HCT116 (cell line): Measurements from ENCODE around the gene TMF1. TPM values are rescaled to one million over a fixed set of nuclear protein-coding genes. Genes with fewer than 3 reads are reported as not detected.

Experiments used
- ATAC-seq: fragments of 200-7000 bp; cut with Tn5 transposase; 2 replicates; pipeline ENCODE4 v1.9.1; 2020; ENCODE audit warnings: mild to moderate bottlenecking, moderate library complexity
- BruUV-seq: library from RNA; stranded (reverse); fragments of 400-500 nt; replicated peaks from 2 replicates; lab custom pipeline; 2021; lab: Mats Ljungman, UMichigan
- CTCF ChIA-PET: fragments of 300-600 bp; sonication (Branson Sonifier 250); formaldehyde crosslinking; loops from one replicate; lab custom pipeline; 2021; ENCODE audit warnings: antibody characterized with exemption; lab: Charles Lee
- POLR2A ChIA-PET: fragments of 300-600, 350-600 bp; sonication (Branson Sonifier 250); formaldehyde crosslinking; loops from one replicate; lab custom pipeline; 2021; ENCODE audit warnings: antibody characterized with exemption; lab: Charles Lee
- RAD21 ChIA-PET, 2 experiments: fragments of 300-600 bp; sonication (Branson Sonifier 250); formaldehyde crosslinking; loops; one replicate each; lab custom pipeline; 2023; ENCODE audit warnings: low total read pairs in 2 of 2; ENCODE audit not compliant: uncharacterized antibody in 2 of 2, unreplicated experiment in 2 of 2, low non-redundant PET in 1 of 2; lab: Charles Lee
- DNase-seq: peaks from one replicate; pipeline ENCODE4 v3.0.0-alpha.2; 2010; ENCODE audit warnings: low read depth, low spot score
- H2AFZ ChIP-seq: fragments of 200-600 bp; shearing (Covaris generic), sonication (generic); 2 replicates; pipeline ENCODE4 v1.6.1; 2017; ENCODE audit warnings: low read depth, mixed run types, mixed read lengths, antibody characterized with exemption, low read length; ENCODE audit not compliant: poor library complexity, severe bottlenecking
- H3K27ac ChIP-seq: 2 replicates; pipeline ENCODE4 v1.5.1; 2012; ENCODE audit warnings: low read depth, low read length
- H3K27me3 ChIP-seq: fragments of 200-600 bp; sonication (generic); 2 replicates; pipeline ENCODE4 v1.6.1; 2016; ENCODE audit warnings: mixed run types, low read length, mixed read lengths; ENCODE audit not compliant: insufficient read depth
- H3K36me3 ChIP-seq, 2 experiments: fragments of 200-500 bp in 1 of 2; fragments of 200-600 bp in 1 of 2; sonication (Bioruptor generic) in 1 of 2; sonication (generic) in 1 of 2; 2 replicates each; pipeline versions ENCODE4 v1.5.1 to v1.6.1; 2014 to 2016; ENCODE audit warnings: low read length in 2 of 2, inconsistent platforms in 1 of 2, mixed read lengths in 1 of 2, mixed run types in 1 of 2; ENCODE audit not compliant: insufficient read depth in 2 of 2, control insufficient read depth in 1 of 2
- H3K4me1 ChIP-seq, 2 experiments: fragments of 200-600 bp in 1 of 2; sonication (generic) in 1 of 2; 2 replicates each; pipeline versions ENCODE4 v1.5.1 to v1.6.1; 2012 to 2017; ENCODE audit warnings: low read length in 2 of 2, inconsistent platforms in 1 of 2, mild to moderate bottlenecking in 1 of 2, mixed read lengths in 1 of 2, mixed run types in 1 of 2, moderate library complexity in 1 of 2; ENCODE audit not compliant: insufficient read depth in 2 of 2, control insufficient read depth in 1 of 2
- H3K4me2 ChIP-seq: fragments of 200-600 bp; sonication (generic); 2 replicates; pipeline ENCODE4 v1.6.1; 2017; ENCODE audit warnings: mixed run types, low read length, mixed read lengths
- H3K4me3 ChIP-seq, 2 experiments: fragments of 200-600 bp in 1 of 2; sonication (generic) in 1 of 2; replicated peaks in 1 of 2; 2 replicates each; pipeline ENCODE4 v1.5.1; 2011 to 2016; ENCODE audit warnings: low read length in 2 of 2, control low read depth in 1 of 2, low read depth in 1 of 2, mild to moderate bottlenecking in 1 of 2, mixed read lengths in 1 of 2, mixed run types in 1 of 2
- H3K79me2 ChIP-seq: fragments of 200-600 bp; sonication (generic); 2 replicates; pipeline ENCODE4 v1.6.1; 2017; ENCODE audit warnings: mild to moderate bottlenecking, mixed run types, low read length, moderate library complexity, mixed read lengths; ENCODE audit not compliant: insufficient read depth
- H3K9ac ChIP-seq: fragments of 200-600 bp; sonication (generic); 2 replicates; pipeline ENCODE4 v1.6.1; 2016; ENCODE audit warnings: low read length, mixed read lengths
- H3K9me2 ChIP-seq: fragments of 200-600 bp; sonication (generic), shearing (Covaris generic); 2 replicates; pipeline ENCODE4 v1.6.1; 2017; ENCODE audit warnings: mixed run types, mild to moderate bottlenecking, moderate library complexity; ENCODE audit not compliant: insufficient read depth
- H3K9me3 ChIP-seq, 2 experiments: fragments of 200-500 bp in 1 of 2; fragments of 200-600 bp in 1 of 2; sonication (Bioruptor generic) in 1 of 2; sonication (generic) in 1 of 2; 2 replicates each; pipeline ENCODE4 v1.6.1; 2014 to 2017; ENCODE audit warnings: low read length in 2 of 2, mixed read lengths in 2 of 2, inconsistent platforms in 1 of 2, low read depth in 1 of 2, mild to moderate bottlenecking in 1 of 2, mixed run types in 1 of 2, moderate library complexity in 1 of 2; ENCODE audit not compliant: control insufficient read depth in 1 of 2, insufficient read depth in 1 of 2
- H4K20me1 ChIP-seq: fragments of 200-600 bp; sonication (generic), shearing (Covaris generic); 2 replicates; pipeline ENCODE4 v1.6.1; 2017; ENCODE audit warnings: mixed run types, mild to moderate bottlenecking, moderate library complexity; ENCODE audit not compliant: insufficient read depth
- CBX3 ChIP-seq: IDR thresholded peaks from 2 replicates; pipeline ENCODE4 v1.6.1; 2012; ENCODE audit warnings: low read depth
- EZH2 ChIP-seq: fragments of 200-600 bp; sonication (generic); IDR thresholded peaks from 2 replicates; pipeline ENCODE4 v1.6.1; 2017; ENCODE audit warnings: antibody characterized with exemption, mixed run types
- EZH2phosphoT487 ChIP-seq: fragments of 200-600 bp; IDR thresholded peaks from 2 replicates; pipeline ENCODE4 v1.6.1; 2018; ENCODE audit warnings: antibody characterized with exemption, borderline replicate concordance
- FOSL1 ChIP-seq: IDR thresholded peaks from 2 replicates; pipeline ENCODE4 v1.6.1; 2012; ENCODE audit warnings: low read depth
- JUND ChIP-seq: IDR thresholded peaks from 2 replicates; pipeline ENCODE4 v1.6.1; 2012
- MAX ChIP-seq: IDR thresholded peaks from 2 replicates; pipeline ENCODE4 v1.6.1; 2012
- POLR2A ChIP-seq: IDR thresholded peaks from 2 replicates; pipeline ENCODE4 v1.7.0; 2011; ENCODE audit warnings: borderline replicate concordance; ENCODE audit not compliant: insufficient read depth, insufficient read length; ENCODE audit errors: extremely low read depth
- POLR2AphosphoS5 ChIP-seq: IDR thresholded peaks from 2 replicates; pipeline ENCODE4 v1.6.1; 2011; ENCODE audit warnings: mild to moderate bottlenecking, low read depth, low read length, moderate library complexity
- RAD21 ChIP-seq: IDR thresholded peaks from 2 replicates; pipeline ENCODE4 v1.6.1; 2012; ENCODE audit warnings: low read depth, mild to moderate bottlenecking
- REST ChIP-seq: IDR thresholded peaks from 2 replicates; pipeline ENCODE4 v1.6.1; 2012; ENCODE audit warnings: low read depth
- SRF ChIP-seq: IDR thresholded peaks from 2 replicates; pipeline ENCODE4 v1.6.1; 2012; ENCODE audit warnings: low read depth
- TCF7L2 ChIP-seq: IDR thresholded peaks from 2 replicates; pipeline ENCODE4 v1.7.0; 2011; ENCODE audit warnings: borderline replicate concordance, inconsistent platforms; ENCODE audit not compliant: insufficient read depth, insufficient read length; ENCODE audit errors: extremely low read depth
- ZFX ChIP-seq: fragments of 450-650 bp; IDR thresholded peaks from 2 replicates; pipeline ENCODE4 v1.6.1; 2017
- ZNF274 ChIP-seq: fragments of 200-500 bp; sonication (Bioruptor generic); IDR thresholded peaks from 2 replicates; pipeline ENCODE4 v1.6.1; 2014; ENCODE audit warnings: mild to moderate bottlenecking, low read depth, low read length, inconsistent platforms
- intact Hi-C: fragments of 100-400 bp; cut with micrococcal nuclease; formaldehyde crosslinking; loops from 2 replicates; pipeline ENCODE4 v1.10.0; 2022
- total RNA-seq: library from RNA; stranded (reverse); gene quantifications from one replicate; pipeline ENCODE4 v1.2.1, GENCODE V29; 2021; ENCODE audit not compliant: unreplicated experiment
- TF ChIP-seq, protein P1 (sequence below): IDR thresholded peaks from 2 replicates; pipeline ENCODE4 v1.6.1; 2012
- TF ChIP-seq, protein P2 (sequence below): IDR thresholded peaks from 2 replicates; pipeline ENCODE4 v1.6.1; 2011; ENCODE audit warnings: mild to moderate bottlenecking, low read length, moderate library complexity; ENCODE audit not compliant: insufficient replicate concordance; ENCODE audit errors: extremely low read depth

TMF1 gene
- total RNA-seq, 1 experiment from 2014 or later: 27.3 TPM

GRCh38 chr3:69009559-69010410 lies 42.3 kb downstream of the TMF1 start:
- no peaks in the 10 kb centered on the region for H3K79me2 ChIP-seq
- no peak overlapping the region for H3K9ac ChIP-seq
- H2AFZ ChIP-seq: no peak overlapping the region
- H3K36me3 ChIP-seq: peaks cover 2 to 17% of the 10 kb centered on the region in 2 experiments; a peak in 2 of 4 replicates
- no peak overlapping the region for H3K4me3 ChIP-seq
- H4K20me1 ChIP-seq: no peaks in the 10 kb centered on the region
- peaks cover 4 to 18% of the 10 kb centered on the region in 2 experiments for H3K4me1 ChIP-seq
- RAD21 ChIA-PET: no interaction called here
- H3K27ac ChIP-seq: no peak overlapping the region
- no peaks in the 10 kb centered on the region for H3K9me2 ChIP-seq
- BruUV-seq: no TSS peak
- H3K9me3 ChIP-seq: no peaks in the 10 kb centered on the region
- TF ChIP-seq REST (no peak), ZFX (no peak), EZH2phosphoT487 (no peak), SRF (no peak), JUND (no peak), ZNF274 (no peak), CBX3 (no peak), POLR2AphosphoS5 (no peak), POLR2A (no peak), EZH2 (no peak), MAX (no peak), RAD21 (no peak), FOSL1 (no peak), TCF7L2 (no peak)
- TF ChIP-seq, protein P1, sequence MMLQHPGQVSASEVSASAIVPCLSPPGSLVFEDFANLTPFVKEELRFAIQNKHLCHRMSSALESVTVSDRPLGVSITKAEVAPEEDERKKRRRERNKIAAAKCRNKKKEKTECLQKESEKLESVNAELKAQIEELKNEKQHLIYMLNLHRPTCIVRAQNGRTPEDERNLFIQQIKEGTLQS: no peak
- TF ChIP-seq, protein P2, sequence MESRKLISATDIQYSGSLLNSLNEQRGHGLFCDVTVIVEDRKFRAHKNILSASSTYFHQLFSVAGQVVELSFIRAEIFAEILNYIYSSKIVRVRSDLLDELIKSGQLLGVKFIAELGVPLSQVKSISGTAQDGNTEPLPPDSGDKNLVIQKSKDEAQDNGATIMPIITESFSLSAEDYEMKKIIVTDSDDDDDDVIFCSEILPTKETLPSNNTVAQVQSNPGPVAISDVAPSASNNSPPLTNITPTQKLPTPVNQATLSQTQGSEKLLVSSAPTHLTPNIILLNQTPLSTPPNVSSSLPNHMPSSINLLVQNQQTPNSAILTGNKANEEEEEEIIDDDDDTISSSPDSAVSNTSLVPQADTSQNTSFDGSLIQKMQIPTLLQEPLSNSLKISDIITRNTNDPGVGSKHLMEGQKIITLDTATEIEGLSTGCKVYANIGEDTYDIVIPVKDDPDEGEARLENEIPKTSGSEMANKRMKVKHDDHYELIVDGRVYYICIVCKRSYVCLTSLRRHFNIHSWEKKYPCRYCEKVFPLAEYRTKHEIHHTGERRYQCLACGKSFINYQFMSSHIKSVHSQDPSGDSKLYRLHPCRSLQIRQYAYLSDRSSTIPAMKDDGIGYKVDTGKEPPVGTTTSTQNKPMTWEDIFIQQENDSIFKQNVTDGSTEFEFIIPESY: no peak
- TF ChIP-seq, all 23 proteins: peak for 0
- POLR2A ChIA-PET: no interaction called here
- H3K4me2 ChIP-seq: no peak overlapping the region
- H3K27me3 ChIP-seq: no peaks in the 10 kb centered on the region
- DNase-seq (no peak), ATAC-seq (no peak)
- CTCF ChIA-PET: no interaction called here
- intact Hi-C loops: loop anchor here (5.0 kb wide), 1 partner anchor 43 kb away; the partner anchor contains the start of gene TMF1
